Cardiac muscle cell (in vitro differentiated cells and primary cell): ENCODE measurements around the gene TUBA4B. TPM values are rescaled to one million over a fixed set of nuclear protein-coding genes. Genes with fewer than 3 reads are reported as not detected.
"Not testable (repeated sequence)": the region's sequence is repeated elsewhere in the genome, so short reads cannot be mapped to it uniquely, and the experiment has no call there.

ENCODE experiments used
- DNase-seq, 2 donors: peaks; one replicate each; pipeline versions ENCODE4 v3.0.0 to v3.0.0-alpha.2; 2010 to 2017; ENCODE audit warnings: low read depth in 1 of 2, low spot score in 1 of 2
- H3K27ac ChIP-seq: fragments of 200-600 bp; sonication (generic); 2 replicates; pipeline ENCODE4 v1.5.1; 2016
- H3K27me3 ChIP-seq: fragments of 200-600 bp; sonication (generic); 2 replicates; pipeline ENCODE4 v1.6.0; 2016; ENCODE audit warnings: control low read depth
- H3K36me3 ChIP-seq: fragments of 200-600 bp; sonication (generic); 2 replicates; pipeline ENCODE4 v1.5.1; 2016; ENCODE audit warnings: control low read depth
- H3K4me1 ChIP-seq: fragments of 200-600 bp; sonication (generic); 2 replicates; pipeline ENCODE4 v1.8.1; 2017; ENCODE audit warnings: low read depth, mild to moderate bottlenecking, mixed run types
- H3K4me3 ChIP-seq: fragments of 200-600 bp; sonication (generic); 2 replicates; pipeline ENCODE4 v1.5.1; 2016; ENCODE audit warnings: mild to moderate bottlenecking
- H3K9me3 ChIP-seq: fragments of 200-600 bp; sonication (generic); 2 replicates; pipeline ENCODE4 v1.5.1; 2017; ENCODE audit warnings: low read depth, mild to moderate bottlenecking, control low read depth
- CTCF ChIP-seq: IDR thresholded peaks from 2 replicates; pipeline ENCODE4 v1.5.1; 2012; ENCODE audit warnings: low read depth, mild to moderate bottlenecking, low read length
- polyA plus RNA-seq: library from polyadenylated mRNA; unstranded; fragments of >200 nt; fragmentation: Nextera tagmentation; extraction: Ambion mirVana; gene quantifications from 2 replicates; pipeline ENCODE4 v1.2.1, GENCODE V29; 2016
- total RNA-seq: library from RNA; depleted of rRNA; stranded (reverse); fragments of >200 nt; gene quantifications from 2 replicates; pipeline ENCODE4 v1.2.3, GENCODE V29; 2016

TUBA4B gene
- total and polyA plus RNA-seq, 2 experiments from 2014 or later = not detected

- peaks cover 83% of the 10 kb centered on the region for H3K27me3 ChIP-seq
These were observed 55.4 kb downstream of the TUBA4B start for GRCh38 chr2:219308142-219309101.

GRCh38 chr2:219309278-219309677 lies 56.2 kb downstream of the TUBA4B start, which contains the start of gene PTPRN:
PTPRN (minus strand) TSS chr2:219309401; CDS start chr2:219309332, 69 bp downstream.
- DNase-seq = peak in 1 of 2 donors; percentile 87
- H3K27ac ChIP-seq = no peak within 1 kb of the TSS
- no peaks in the 10 kb centered on the region for H3K36me3 ChIP-seq
- TF ChIP-seq CTCF = no peak
- no peaks in the 10 kb centered on the region for H3K4me1 ChIP-seq
- H3K27me3 ChIP-seq = peaks cover 75% of the 10 kb centered on the region
- peak within 1 kb of the TSS; percentile 7 for H3K4me3 ChIP-seq
- no peaks in the 10 kb centered on the region for H3K9me3 ChIP-seq

More at GRCh38 chr2:219308142-219309101, 55.4 kb downstream of the TUBA4B start:
- TF ChIP-seq CTCF = no peak
- Histone ChIP-seq H3K4me3 (peak overlapping the region; percentile 7), H3K4me1 (no peaks in the 10 kb centered on the region), H3K36me3 (no peaks in the 10 kb centered on the region), H3K27ac (no peak overlapping the region), H3K9me3 (no peaks in the 10 kb centered on the region)
- DNase-seq = peak; percentile 77 to 92

GRCh38 chr2:219312683-219313263 lies 59.7 kb downstream of the TUBA4B start:
- peaks cover 41% of the 10 kb centered on the region for H3K27me3 ChIP-seq
- not testable (repeated sequence) for H3K36me3 ChIP-seq, DNase-seq, H3K27ac ChIP-seq, H3K4me3 ChIP-seq, H3K4me1 ChIP-seq, H3K9me3 ChIP-seq

- no peak for DNase-seq
- Histone ChIP-seq H3K27me3 (peaks cover 23% of the 10 kb centered on the region), H3K27ac (no peak overlapping the region), H3K4me3 (no peak overlapping the region), H3K4me1 (no peaks in the 10 kb centered on the region), H3K9me3 (no peaks in the 10 kb centered on the region), H3K36me3 (no peaks in the 10 kb centered on the region)
- TF ChIP-seq CTCF = no peak
These were observed 61.9 kb downstream of the TUBA4B start for GRCh38 chr2:219314804-219315468.

Other genes with a start within 250 kb of the TUBA4B start
- gene CFAP65, start 211.7 kb upstream of the TUBA4B start, total RNA-seq = 0.07 and 2.2 TPM in 2 replicates
- gene CFAP65, start 211.7 kb upstream of the TUBA4B start, polyA plus RNA-seq = 0.12 and 0.45 TPM in 2 replicates
- gene IHH, start 192.3 kb upstream of the TUBA4B start, total RNA-seq = not detected in 2 replicates
- gene IHH, start 192.3 kb upstream of the TUBA4B start, polyA plus RNA-seq = not detected in 2 replicates
- gene NHEJ1, start 92.4 kb upstream of the TUBA4B start, total RNA-seq = 8.4 and 12.9 TPM in 2 replicates
- 7.7 and 9.4 TPM in 2 replicates for gene NHEJ1, start 92.4 kb upstream of the TUBA4B start, polyA plus RNA-seq
- gene SLC23A3, start 83.2 kb upstream of the TUBA4B start, total RNA-seq = 0.09 TPM in 1 of 2 replicates, not detected in the other
- gene SLC23A3, start 83.2 kb upstream of the TUBA4B start, polyA plus RNA-seq = 0.11 TPM in 1 of 2 replicates, not detected in the other
- 42.1 and 42.6 TPM in 2 replicates for gene CNPPD1, start 76.3 kb upstream of the TUBA4B start, total RNA-seq
- 70.2 and 81.9 TPM in 2 replicates for gene CNPPD1, start 76.3 kb upstream of the TUBA4B start, polyA plus RNA-seq
- gene RETREG2, start 75.0 kb upstream of the TUBA4B start, total RNA-seq = 72.0 and 74.0 TPM in 2 replicates
- gene RETREG2, start 75.0 kb upstream of the TUBA4B start, polyA plus RNA-seq = 77.6 and 101 TPM in 2 replicates
- 32.6 and 35.4 TPM in 2 replicates for gene ZFAND2B, start 46.5 kb upstream of the TUBA4B start, total RNA-seq
- gene ZFAND2B, start 46.5 kb upstream of the TUBA4B start, polyA plus RNA-seq = 49.0 and 54.8 TPM in 2 replicates
- 9.6 and 24.2 TPM in 2 replicates for gene ABCB6, start 34.3 kb upstream of the TUBA4B start, total RNA-seq
- gene ABCB6, start 34.3 kb upstream of the TUBA4B start, polyA plus RNA-seq = 24.2 and 32.9 TPM in 2 replicates
- gene ATG9A, start 23.6 kb upstream of the TUBA4B start, total RNA-seq = 71.4 and 75.1 TPM in 2 replicates
- 74.3 and 85.0 TPM in 2 replicates for gene ATG9A, start 23.6 kb upstream of the TUBA4B start, polyA plus RNA-seq
- gene ANKZF1, start 23.4 kb upstream of the TUBA4B start, total RNA-seq = 100 and 139 TPM in 2 replicates
- 135 and 175 TPM in 2 replicates for gene ANKZF1, start 23.4 kb upstream of the TUBA4B start, polyA plus RNA-seq
- 10.4 TPM in 2 replicates for gene GLB1L, start 7.8 kb upstream of the TUBA4B start, total RNA-seq
- gene GLB1L, start 7.8 kb upstream of the TUBA4B start, polyA plus RNA-seq = 3.3 and 12.0 TPM in 2 replicates
- 28.5 and 31.6 TPM in 2 replicates for gene STK16, start 7.8 kb upstream of the TUBA4B start, total RNA-seq
- 12.1 and 15.8 TPM in 2 replicates for gene STK16, start 7.8 kb upstream of the TUBA4B start, polyA plus RNA-seq
- gene TUBA4A, start 675 bp downstream of the TUBA4B start, total RNA-seq = 1.6 and 2.6 TPM in 2 replicates
- gene TUBA4A, start 675 bp downstream of the TUBA4B start, polyA plus RNA-seq = 2.3 and 6.5 TPM in 2 replicates
- gene DNAJB2, start 26.1 kb downstream of the TUBA4B start, total RNA-seq = 182 and 223 TPM in 2 replicates
- gene DNAJB2, start 26.1 kb downstream of the TUBA4B start, polyA plus RNA-seq = 60.6 and 61.0 TPM in 2 replicates
- 0.36 and 1.2 TPM in 2 replicates for gene PTPRN, start 56.2 kb downstream of the TUBA4B start, total RNA-seq
- 0.22 and 1.4 TPM in 2 replicates for gene PTPRN, start 56.2 kb downstream of the TUBA4B start, polyA plus RNA-seq
- not detected in 2 replicates for gene RESP18, start 79.5 kb downstream of the TUBA4B start, total RNA-seq
- not detected in 2 replicates for gene RESP18, start 79.5 kb downstream of the TUBA4B start, polyA plus RNA-seq
- gene DNPEP, start 134.7 kb downstream of the TUBA4B start, total RNA-seq = 67.2 and 70.4 TPM in 2 replicates
- 104 and 117 TPM in 2 replicates for gene DNPEP, start 134.7 kb downstream of the TUBA4B start, polyA plus RNA-seq
- 37.2 and 47.0 TPM in 2 replicates for gene DES, start 165.1 kb downstream of the TUBA4B start, total RNA-seq
- gene DES, start 165.1 kb downstream of the TUBA4B start, polyA plus RNA-seq = 17.5 and 20.4 TPM in 2 replicates
- 275 and 292 TPM in 2 replicates for gene SPEG, start 181.6 kb downstream of the TUBA4B start, total RNA-seq
- 185 and 188 TPM in 2 replicates for gene SPEG, start 181.6 kb downstream of the TUBA4B start, polyA plus RNA-seq
- 35.0 and 45.5 TPM in 2 replicates for gene GMPPA, start 245.6 kb downstream of the TUBA4B start, total RNA-seq
- gene GMPPA, start 245.6 kb downstream of the TUBA4B start, polyA plus RNA-seq = 52.7 and 67.5 TPM in 2 replicates